Upper lobe of left lung (tissue), 6 donors: Measurements from ENCODE around the gene DOCK10. TPM values are rescaled to one million over a fixed set of nuclear protein-coding genes. Genes with fewer than 3 reads are reported as not detected.

Source experiments
- ATAC-seq, 2 donors: fragments of 200-7000 bp; cut with Tn5 transposase; one replicate each; pipeline ENCODE4 v1.9.1; 2022; ENCODE audit warnings: mild to moderate bottlenecking in 2 of 2, moderate library complexity in 2 of 2; ENCODE audit not compliant: low FRiP score in 2 of 2
- DNase-seq, 2 donors: peaks; one replicate each; pipeline ENCODE4 v3.0.0-alpha.2; 2019 to 2020
- H3K27ac ChIP-seq, 4 donors: fragments of 200-600 bp; sonication (generic); one replicate each; pipeline ENCODE4 v1.5.1; 2016 to 2019
- H3K27me3 ChIP-seq, 4 donors: fragments of 200-600 bp; sonication (generic); one replicate each; pipeline ENCODE4 v1.5.1; 2017 to 2019
- H3K36me3 ChIP-seq, 4 donors: fragments of 200-600 bp; sonication (generic); one replicate each; pipeline ENCODE4 v1.5.1; 2016 to 2019
- H3K4me1 ChIP-seq, 4 donors: fragments of 200-600 bp; sonication (generic); one replicate each; pipeline ENCODE4 v1.5.1; 2018 to 2019
- H3K4me3 ChIP-seq, 4 donors: fragments of 200-600 bp; sonication (generic); one replicate each; pipeline ENCODE4 v1.5.1; 2017 to 2019; ENCODE audit warnings: mild to moderate bottlenecking in 2 of 4, moderate library complexity in 1 of 4
- H3K9me3 ChIP-seq, 4 donors: fragments of 200-600 bp; sonication (generic); one replicate each; pipeline ENCODE4 v1.5.1; 2018 to 2019
- EP300 ChIP-seq, 4 donors: sonication (generic); formaldehyde crosslinking; IDR thresholded peaks; one replicate each; pipeline ENCODE4 v1.5.1; 2017; ENCODE audit warnings: antibody characterized with exemption in 4 of 4, control low read depth in 2 of 4
- POLR2A ChIP-seq, 4 donors: fragments of 450-650 bp; IDR thresholded peaks; one replicate each; pipeline ENCODE4 v1.5.1; 2016 to 2017; ENCODE audit warnings: antibody characterized with exemption in 4 of 4, mild to moderate bottlenecking in 2 of 4
- POLR2AphosphoS5 ChIP-seq, 2 donors: sonication (generic); formaldehyde crosslinking; IDR thresholded peaks; one replicate each; pipeline ENCODE4 v1.5.1; 2017; ENCODE audit warnings: antibody characterized with exemption in 2 of 2
- WGBS, 2 donors: methylation state at CpG; one replicate each; pipeline ENCODE4 v1.1.5; 2017 to 2018; 5-methylcytosine and 5-hydroxymethylcytosine counted together
- total RNA-seq, 6 donors: library from RNA; depleted of rRNA in 4 of 6; stranded (reverse); fragments of >200 nt in 4 of 6; gene quantifications; one replicate each; pipeline versions ENCODE4 v1.1.0 to v1.2.1, GENCODE V29; 2016 to 2021
- TF ChIP-seq, protein P1 (sequence below), 6 experiments: fragments of 450-650 bp in 4 of 6; fragments of 200-600 bp in 2 of 6; sonication (generic) in 2 of 6; IDR thresholded peaks; one replicate each; pipeline ENCODE4 v1.5.1; 2016 to 2019; ENCODE audit warnings: antibody characterized with exemption in 6 of 6
- donor health status: DM: no; HTN: no; CAD: no; lungs with moderate emphysema.
- donor health status: DM: no; HTN: yes; CAD: no; lungs with severe emphysema.

The DOCK10 gene
- total RNA-seq, 6 donors from 2014 or later = 17.6 to 127 (median 39.9) TPM

DNA sequence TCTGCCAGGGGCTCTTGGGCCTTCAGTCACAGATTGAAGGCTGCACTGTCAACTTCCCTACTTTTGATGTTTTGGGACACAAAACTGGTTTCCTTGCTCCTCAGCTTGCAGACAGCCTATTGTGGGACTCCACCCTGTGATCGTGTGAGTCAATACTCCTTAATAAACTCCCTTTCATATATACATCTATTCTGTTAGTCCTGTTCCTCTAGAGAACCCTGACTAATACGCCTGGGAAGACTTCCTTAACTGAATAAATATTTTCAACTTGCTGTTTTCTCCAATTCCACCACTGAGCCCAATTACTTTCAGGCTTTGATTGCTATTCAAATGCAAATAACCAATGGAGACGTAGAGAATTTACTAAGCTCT, 264.7 kb downstream of the DOCK10 start:
- no peak for DNase-seq
- TF ChIP-seq POLR2A (IDR thresholded peaks at IDR 0.05) = no peak
- TF ChIP-seq EP300 (IDR thresholded peaks at IDR 0.05) = no peak
- TF ChIP-seq, protein P1, sequence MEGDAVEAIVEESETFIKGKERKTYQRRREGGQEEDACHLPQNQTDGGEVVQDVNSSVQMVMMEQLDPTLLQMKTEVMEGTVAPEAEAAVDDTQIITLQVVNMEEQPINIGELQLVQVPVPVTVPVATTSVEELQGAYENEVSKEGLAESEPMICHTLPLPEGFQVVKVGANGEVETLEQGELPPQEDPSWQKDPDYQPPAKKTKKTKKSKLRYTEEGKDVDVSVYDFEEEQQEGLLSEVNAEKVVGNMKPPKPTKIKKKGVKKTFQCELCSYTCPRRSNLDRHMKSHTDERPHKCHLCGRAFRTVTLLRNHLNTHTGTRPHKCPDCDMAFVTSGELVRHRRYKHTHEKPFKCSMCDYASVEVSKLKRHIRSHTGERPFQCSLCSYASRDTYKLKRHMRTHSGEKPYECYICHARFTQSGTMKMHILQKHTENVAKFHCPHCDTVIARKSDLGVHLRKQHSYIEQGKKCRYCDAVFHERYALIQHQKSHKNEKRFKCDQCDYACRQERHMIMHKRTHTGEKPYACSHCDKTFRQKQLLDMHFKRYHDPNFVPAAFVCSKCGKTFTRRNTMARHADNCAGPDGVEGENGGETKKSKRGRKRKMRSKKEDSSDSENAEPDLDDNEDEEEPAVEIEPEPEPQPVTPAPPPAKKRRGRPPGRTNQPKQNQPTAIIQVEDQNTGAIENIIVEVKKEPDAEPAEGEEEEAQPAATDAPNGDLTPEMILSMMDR (IDR thresholded peaks at IDR 0.05) = no peak
- TF ChIP-seq POLR2AphosphoS5 (IDR thresholded peaks at IDR 0.05) = no peak
- Histone ChIP-seq H3K9me3 (no peaks in the 10 kb centered on the region), H3K4me3 (no peak overlapping the region), H3K4me1 (no peaks in the 10 kb centered on the region), H3K27me3 (no peaks in the 10 kb centered on the region), H3K27ac (no peak overlapping the region), H3K36me3 (peaks cover 0 to 7% (median 0%) of the 10 kb centered on the region in 4 donors)
- WGBS, 2 donors = 84 to 88% methylated on average over 3 of the region's 3 CpGs
- no peak for ATAC-seq

- no peak for DNase-seq
Observed at GRCh38 chr2:224776795-224777558, 265.3 kb downstream of the DOCK10 start.

GRCh38 chr2:224775647-224776046, 266.6 kb downstream of the DOCK10 start:
- DNase-seq = no peak
- 65 to 79% methylated on average over 1 of the region's 1 CpG for WGBS, 2 donors
- no peaks in the 10 kb centered on the region for H3K9me3 ChIP-seq
- H3K27ac ChIP-seq = no peak overlapping the region
- no peak for ATAC-seq
- H3K4me3 ChIP-seq = no peak overlapping the region
- TF ChIP-seq POLR2AphosphoS5 (IDR thresholded peaks at IDR 0.05) (no peak), EP300 (IDR thresholded peaks at IDR 0.05) (no peak), POLR2A (IDR thresholded peaks at IDR 0.05) (no peak)
- TF ChIP-seq, protein P1 (IDR thresholded peaks at IDR 0.05) = no peak
- H3K27me3 ChIP-seq = no peaks in the 10 kb centered on the region
- H3K36me3 ChIP-seq = peaks cover 0 to 7% (median 0%) of the 10 kb centered on the region in 4 donors
- H3K4me1 ChIP-seq = no peaks in the 10 kb centered on the region

More at GRCh38 chr2:224776795-224777558, 265.3 kb downstream of the DOCK10 start:
- H3K27ac ChIP-seq = no peak overlapping the region
- no peaks in the 10 kb centered on the region for H3K27me3 ChIP-seq
- H3K9me3 ChIP-seq = no peaks in the 10 kb centered on the region
- WGBS, 2 donors = 85 to 87% methylated on average over 6 of the region's 6 CpGs
- no peak for ATAC-seq
- peaks cover 0 to 7% (median 0%) of the 10 kb centered on the region in 4 donors for H3K36me3 ChIP-seq
- H3K4me1 ChIP-seq = no peaks in the 10 kb centered on the region
- TF ChIP-seq POLR2A (IDR thresholded peaks at IDR 0.05) (no peak), EP300 (IDR thresholded peaks at IDR 0.05) (no peak), POLR2AphosphoS5 (IDR thresholded peaks at IDR 0.05) (no peak)
- TF ChIP-seq, protein P1 (IDR thresholded peaks at IDR 0.05) = no peak
- H3K4me3 ChIP-seq = no peak overlapping the region

GRCh38 chr2:224774735-224775134, 267.5 kb downstream of the DOCK10 start:
- H3K36me3 ChIP-seq = peaks cover 0 to 12% (median 0%) of the 10 kb centered on the region in 4 donors
- TF ChIP-seq POLR2AphosphoS5 (IDR thresholded peaks at IDR 0.05) = no peak
- TF ChIP-seq, protein P1 (IDR thresholded peaks at IDR 0.05) = no peak
- no peak for TF ChIP-seq POLR2A (IDR thresholded peaks at IDR 0.05)
- TF ChIP-seq EP300 (IDR thresholded peaks at IDR 0.05) = no peak
- DNase-seq (peak in 1 of 2 donors; percentile 53), ATAC-seq (no peak)
- H3K4me3 ChIP-seq = no peak overlapping the region
- H3K9me3 ChIP-seq = no peaks in the 10 kb centered on the region
- 83 to 88% methylated on average over 15 of the region's 15 CpGs for WGBS, 2 donors
- no peaks in the 10 kb centered on the region for H3K4me1 ChIP-seq
- no peaks in the 10 kb centered on the region for H3K27me3 ChIP-seq
- no peak overlapping the region for H3K27ac ChIP-seq

DNA sequence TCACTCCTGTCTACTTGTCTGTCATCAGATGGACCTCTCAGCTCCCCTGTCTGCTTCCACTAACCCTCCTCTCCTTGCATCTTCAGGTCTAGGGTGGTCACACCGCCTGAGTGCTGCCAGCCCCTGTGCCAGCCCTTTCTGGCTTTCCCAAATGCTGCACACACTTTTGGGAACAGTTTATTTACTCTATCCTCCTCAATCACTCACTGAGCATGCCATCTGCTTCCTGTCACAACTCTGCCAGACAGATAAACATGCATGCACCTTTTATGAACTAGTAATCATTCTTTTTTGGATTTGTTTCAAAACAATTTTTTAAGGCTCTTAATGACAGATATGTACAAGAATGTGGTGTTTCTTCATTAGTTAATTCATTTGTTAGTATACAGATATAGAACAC, 269.8 kb downstream of the DOCK10 start:
- Histone ChIP-seq H3K4me1 (no peaks in the 10 kb centered on the region), H3K4me3 (no peak overlapping the region), H3K9me3 (no peaks in the 10 kb centered on the region), H3K36me3 (peaks cover 0 to 18% (median 0%) of the 10 kb centered on the region in 4 donors), H3K27ac (no peak overlapping the region), H3K27me3 (no peaks in the 10 kb centered on the region)
- WGBS, 2 donors = 74 to 80% methylated on average over 1 of the region's 1 CpG
- ATAC-seq (no peak), DNase-seq (no peak)
- no peak for TF ChIP-seq POLR2AphosphoS5 (IDR thresholded peaks at IDR 0.05)
- no peak for TF ChIP-seq POLR2A (IDR thresholded peaks at IDR 0.05)
- no peak for TF ChIP-seq EP300 (IDR thresholded peaks at IDR 0.05)
- TF ChIP-seq, protein P1 (IDR thresholded peaks at IDR 0.05) = no peak
